HG02943 (cell line): Measurements from ENCODE around the gene ZNF117.
"Not testable (repeated sequence)": the region's sequence is repeated elsewhere in the genome, so short reads cannot be mapped to it uniquely, and the experiment has no call there.

Experiments used
- ATAC-seq: cut with Tn5 transposase; IDR thresholded peaks from one replicate; pipeline ENCODE4 v1.9.1; 2021; ENCODE audit warnings: mild to moderate bottlenecking, low read depth, moderate library complexity; ENCODE audit not compliant: unreplicated experiment

Gene ZNF117

GRCh38 chr7:64997164-64997908 lies 6.5 kb upstream of the ZNF117 start:
- no peak for ATAC-seq

- ATAC-seq, result no peak
Observed at GRCh38 chr7:64996305-64996704, 5.5 kb upstream of the ZNF117 start.

- no peak for ATAC-seq
Observed at GRCh38 chr7:64993901-64994300, 3.1 kb upstream of the ZNF117 start.

- no peak for ATAC-seq
Observed at GRCh38 chr7:64992971-64993370, 2.1 kb upstream of the ZNF117 start.

- ATAC-seq, result no peak
Observed at GRCh38 chr7:64990216-64990615, 620 bp downstream of the ZNF117 start.

- ATAC-seq, result no peak
Observed at GRCh38 chr7:64978497-64979203, 12.2 kb downstream of the ZNF117 start.

- ATAC-seq, result no peak
Observed at GRCh38 chr7:64965594-64965993, 25.2 kb downstream of the ZNF117 start.

- no peak for ATAC-seq
Observed at GRCh38 chr7:64959072-64959747, 31.6 kb downstream of the ZNF117 start.

GRCh38 chr7:64951250-64951848 lies 39.5 kb downstream of the ZNF117 start:
- no peak for ATAC-seq

GRCh38 chr7:64950673-64951072 lies 40.2 kb downstream of the ZNF117 start:
- not testable (repeated sequence) for ATAC-seq

GRCh38 chr7:64948774-64949173 lies 42.1 kb downstream of the ZNF117 start:
- not testable (repeated sequence) for ATAC-seq

GRCh38 chr7:64947252-64948000 lies 43.4 kb downstream of the ZNF117 start:
- ATAC-seq, result no peak

GRCh38 chr7:64946772-64947171 lies 44.1 kb downstream of the ZNF117 start:
- no peak for ATAC-seq

GRCh38 chr7:64945503-64946175 lies 45.2 kb downstream of the ZNF117 start:
- ATAC-seq, result no peak

- ATAC-seq, result not testable (repeated sequence)
Observed at GRCh38 chr7:64944667-64945502, 46.0 kb downstream of the ZNF117 start.

GRCh38 chr7:64940021-64940420 lies 50.8 kb downstream of the ZNF117 start:
- ATAC-seq, result not testable (repeated sequence)

- ATAC-seq, result no peak
Observed at GRCh38 chr7:64938540-64938939, 52.3 kb downstream of the ZNF117 start.

GRCh38 chr7:64934478-64934877 lies 56.4 kb downstream of the ZNF117 start:
- no peak for ATAC-seq
